Effector CD4-positive, alpha-beta T cell (primary cell): ENCODE measurements around the gene SIX2.
A peak's percentile ranks its signal among the peaks of the same experiment; 100 is the strongest.

ENCODE experiments used
- DNase-seq: peaks from one replicate; pipeline ENCODE4 v3.0.0-alpha.2; 2020

SIX2 gene

DNA sequence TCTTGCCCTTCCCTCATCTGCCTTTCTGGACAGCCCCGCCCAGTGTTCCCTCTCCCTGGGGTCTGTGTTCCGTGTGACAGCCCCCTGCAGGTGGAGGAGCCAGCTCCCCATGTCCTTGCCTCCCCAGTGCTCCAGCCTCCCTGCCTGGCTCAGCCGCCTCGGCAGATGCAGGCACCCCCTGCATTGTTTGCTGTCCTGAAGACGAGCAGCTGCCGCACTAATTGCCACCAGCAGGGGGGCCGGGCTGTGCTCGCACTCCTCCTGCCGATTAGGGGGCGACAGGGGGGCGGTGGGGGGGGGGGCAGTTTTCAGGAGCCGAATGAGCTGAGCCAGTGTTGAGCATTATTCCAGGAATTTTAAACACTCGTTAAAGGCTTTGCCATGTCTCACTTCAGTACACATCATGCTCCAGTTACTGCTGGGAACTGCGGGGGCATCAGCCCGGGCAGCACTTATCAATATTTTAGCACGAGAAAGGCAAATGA is 44.5 kb downstream of the SIX2 start:
- no peak for DNase-seq

DNA sequence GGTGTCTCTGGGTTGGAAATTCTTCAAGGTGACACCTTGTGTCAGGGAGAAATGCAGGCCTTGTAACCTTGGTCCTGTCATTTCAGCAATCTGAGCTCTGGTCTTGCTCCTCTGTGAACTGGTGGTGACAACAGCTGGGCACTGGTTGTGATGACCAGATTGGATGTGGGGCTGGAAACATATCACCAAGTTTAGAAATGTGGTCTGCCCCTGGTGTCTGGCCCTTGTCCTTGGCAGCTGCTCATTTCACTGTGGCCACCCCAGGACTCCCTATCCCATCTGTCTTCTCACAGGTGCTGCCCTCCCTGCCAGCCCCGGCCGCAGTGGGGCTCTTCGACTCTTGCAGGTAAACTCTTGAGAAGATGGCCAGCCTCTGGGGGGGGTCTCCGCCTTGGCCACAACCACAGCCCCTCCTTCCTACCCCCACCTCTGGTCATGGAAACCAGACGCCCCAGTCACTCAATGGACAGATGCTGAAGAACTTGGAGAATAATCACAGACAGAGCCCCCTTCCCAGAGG is 47.0 kb downstream of the SIX2 start:
- no peak for DNase-seq

GRCh38 chr2:44960871-44961270 is 48.4 kb downstream of the SIX2 start:
- DNase-seq, result no peak

- DNase-seq, result no peak
These were observed 49.4 kb downstream of the SIX2 start for GRCh38 chr2:44959855-44960254.

DNA sequence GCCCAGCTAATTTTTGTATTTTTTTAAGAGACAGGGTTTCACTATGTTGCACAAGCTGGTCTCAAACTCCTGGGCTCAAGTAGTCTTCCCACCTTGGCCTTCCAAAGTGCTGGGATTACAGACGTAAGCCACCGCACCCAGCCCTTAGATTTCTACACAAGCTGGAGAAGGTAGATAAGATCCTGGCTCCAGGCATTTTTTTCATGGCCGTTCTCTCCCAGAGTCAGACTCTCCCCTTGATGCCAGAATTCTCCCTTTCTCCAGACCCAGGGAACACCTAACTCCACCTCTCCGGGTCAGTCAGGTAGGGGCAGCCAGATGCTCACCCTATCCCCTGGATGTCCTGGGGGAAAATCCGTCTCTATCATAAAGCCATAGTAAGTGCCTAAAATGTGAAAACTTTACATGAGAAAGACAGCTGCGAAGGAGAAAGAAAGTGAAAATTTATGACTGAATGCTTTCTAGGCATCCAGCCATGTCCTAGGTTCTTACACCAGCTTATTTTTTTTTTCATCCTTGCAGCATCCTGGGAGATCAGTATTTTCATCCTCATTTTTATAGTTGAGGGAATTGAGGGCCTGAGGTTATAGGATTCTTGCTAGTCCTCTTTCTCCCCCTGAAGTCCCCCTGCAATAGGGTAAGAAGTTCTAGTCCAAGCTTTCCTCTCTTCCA is 51.5 kb downstream of the SIX2 start:
- DNase-seq, result no peak

GRCh38 chr2:44956843-44957242 is 52.4 kb downstream of the SIX2 start:
- DNase-seq, result no peak

GRCh38 chr2:44955593-44956392 is 53.5 kb downstream of the SIX2 start:
- DNase-seq, result peak; percentile 58
